ENCODE measurements around the gene AGXT.

The AGXT gene

GRCh38 chr2:240886678-240887609, 18.3 kb downstream of the AGXT start:
- DNase-seq: no peak

DNA sequence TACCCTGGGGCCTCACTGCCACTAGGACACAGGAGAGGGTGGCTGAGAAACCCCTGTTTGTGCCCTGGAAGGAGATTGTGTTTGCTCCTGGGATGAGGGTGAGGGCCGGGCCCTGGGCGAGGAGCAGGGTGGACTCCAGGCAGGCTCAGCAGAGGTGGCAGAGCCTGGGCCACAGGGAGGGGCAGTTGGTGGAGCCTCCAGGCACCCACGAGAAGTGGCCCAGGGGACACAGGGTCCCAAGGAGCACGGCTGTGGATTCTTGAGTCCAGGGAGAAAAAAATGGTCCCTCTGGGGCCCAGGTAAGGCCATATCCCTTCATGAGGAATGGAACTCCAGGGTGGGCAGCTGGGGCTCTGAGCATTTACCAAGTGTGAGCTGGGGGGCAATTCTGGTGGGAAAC, 19.0 kb downstream of the AGXT start:
- DNase-seq: no peak

- DNase-seq: no peak
Measured at GRCh38 chr2:240888130-240888889, 19.7 kb downstream of the AGXT start.

DNA sequence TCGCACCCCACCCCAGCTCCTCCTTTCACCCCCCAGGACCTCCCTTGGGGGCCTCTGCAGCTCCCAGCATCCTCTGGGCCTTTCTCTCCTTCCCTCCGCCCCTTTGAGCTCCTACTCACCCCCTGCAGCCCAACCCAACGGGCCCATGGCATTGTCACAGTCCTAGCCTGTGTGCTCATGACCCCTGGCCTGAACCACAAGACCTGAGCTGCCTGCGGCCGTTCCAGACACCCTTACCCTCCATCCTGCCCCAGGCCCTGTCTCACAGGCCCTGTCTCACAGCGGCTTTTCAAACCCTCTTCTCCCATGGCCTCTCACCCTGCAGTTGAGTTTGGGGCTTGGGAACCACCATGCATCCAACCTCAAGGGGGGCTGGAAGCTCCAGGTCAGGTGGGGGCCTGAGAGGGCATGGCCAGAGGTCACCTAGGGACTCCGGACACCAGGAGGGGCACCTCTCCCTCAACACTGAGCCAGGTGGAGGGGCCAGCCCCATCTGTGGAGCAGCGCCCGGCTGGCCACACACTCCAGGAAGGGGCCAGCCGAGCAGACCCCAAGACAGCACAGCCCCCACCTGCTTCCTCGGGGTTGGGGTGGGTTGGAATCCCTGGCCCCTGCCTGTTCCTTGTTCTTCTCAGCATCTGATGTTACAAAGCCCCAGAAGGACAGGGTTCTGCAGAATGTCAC, 20.4 kb downstream of the AGXT start:
- DNase-seq: no peak

GRCh38 chr2:240889601-240890560, 21.3 kb downstream of the AGXT start:
- DNase-seq: no peak

GRCh38 chr2:240890691-240891090, 22.1 kb downstream of the AGXT start:
- DNase-seq: no peak

- no peak for DNase-seq
Measured at GRCh38 chr2:240891492-240892340, 23.1 kb downstream of the AGXT start.

DNA sequence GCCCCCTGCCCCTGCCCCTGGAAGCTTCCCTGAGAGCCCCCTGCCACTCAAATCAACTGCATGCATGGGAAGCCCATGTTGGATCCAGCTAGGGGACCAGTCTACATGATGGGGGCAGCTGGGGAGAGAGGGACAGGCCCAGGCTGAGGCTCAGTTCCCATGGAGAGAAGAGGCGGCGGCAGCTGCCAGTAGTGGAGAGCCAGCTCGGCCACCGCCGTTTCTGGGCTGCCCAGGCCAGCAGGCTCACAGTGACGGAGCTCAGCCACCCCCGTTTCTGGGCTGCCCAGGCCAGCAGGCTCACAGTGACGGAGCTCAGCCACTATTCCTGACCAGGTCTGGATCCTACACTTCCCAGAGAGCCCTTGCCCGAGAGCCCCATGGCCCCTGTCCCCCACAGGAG, 23.7 kb downstream of the AGXT start:
- DNase-seq: no peak

- no peak for DNase-seq
Measured at GRCh38 chr2:240892925-240893324, 24.3 kb downstream of the AGXT start.

DNA sequence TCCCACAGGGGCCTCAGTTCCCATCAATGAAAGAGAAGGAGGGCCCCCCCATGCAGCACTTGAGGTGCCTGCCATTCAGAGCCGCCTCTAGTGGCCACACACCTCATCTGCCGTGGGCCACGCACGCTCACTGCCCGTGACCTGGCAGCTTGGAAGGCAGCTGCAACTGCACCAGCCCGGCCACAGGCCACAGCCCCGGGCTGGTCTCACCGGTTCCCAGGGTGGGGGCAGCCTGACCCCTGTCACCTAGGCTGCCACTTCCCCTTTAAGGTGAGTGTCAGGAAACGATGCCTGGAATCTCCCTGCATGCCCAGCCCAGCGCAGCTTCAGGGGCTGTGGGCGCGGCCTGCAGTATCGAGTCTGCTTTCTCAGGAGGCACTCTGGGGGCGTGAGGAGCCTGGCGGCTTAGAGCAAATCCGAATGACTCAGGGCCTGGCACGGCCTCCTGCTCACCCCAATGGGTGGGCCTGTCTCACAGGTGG, 24.8 kb downstream of the AGXT start:
- no peak for DNase-seq

DNA sequence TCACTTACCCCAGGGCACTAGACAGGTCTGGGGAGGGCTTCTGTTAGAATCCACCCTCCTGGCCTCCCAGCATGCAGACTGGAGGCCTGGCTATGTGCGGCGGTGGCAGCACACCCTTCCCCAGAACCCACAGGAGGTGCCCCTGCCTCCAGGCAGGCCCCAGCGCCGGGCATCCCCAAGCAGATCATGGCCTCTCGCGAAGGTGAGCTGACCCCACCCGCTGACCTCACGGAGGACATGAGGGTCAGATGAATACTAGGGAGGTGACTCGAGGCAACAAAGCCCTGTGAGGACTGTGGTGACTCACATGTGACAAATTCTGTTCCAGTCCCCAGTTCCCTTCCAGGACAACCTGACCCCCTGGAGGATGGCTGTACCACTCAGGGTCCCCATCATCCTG, 25.4 kb downstream of the AGXT start:
- no peak for DNase-seq

- no peak for DNase-seq
Measured at GRCh38 chr2:240894836-240895558, 26.4 kb downstream of the AGXT start.

DNA sequence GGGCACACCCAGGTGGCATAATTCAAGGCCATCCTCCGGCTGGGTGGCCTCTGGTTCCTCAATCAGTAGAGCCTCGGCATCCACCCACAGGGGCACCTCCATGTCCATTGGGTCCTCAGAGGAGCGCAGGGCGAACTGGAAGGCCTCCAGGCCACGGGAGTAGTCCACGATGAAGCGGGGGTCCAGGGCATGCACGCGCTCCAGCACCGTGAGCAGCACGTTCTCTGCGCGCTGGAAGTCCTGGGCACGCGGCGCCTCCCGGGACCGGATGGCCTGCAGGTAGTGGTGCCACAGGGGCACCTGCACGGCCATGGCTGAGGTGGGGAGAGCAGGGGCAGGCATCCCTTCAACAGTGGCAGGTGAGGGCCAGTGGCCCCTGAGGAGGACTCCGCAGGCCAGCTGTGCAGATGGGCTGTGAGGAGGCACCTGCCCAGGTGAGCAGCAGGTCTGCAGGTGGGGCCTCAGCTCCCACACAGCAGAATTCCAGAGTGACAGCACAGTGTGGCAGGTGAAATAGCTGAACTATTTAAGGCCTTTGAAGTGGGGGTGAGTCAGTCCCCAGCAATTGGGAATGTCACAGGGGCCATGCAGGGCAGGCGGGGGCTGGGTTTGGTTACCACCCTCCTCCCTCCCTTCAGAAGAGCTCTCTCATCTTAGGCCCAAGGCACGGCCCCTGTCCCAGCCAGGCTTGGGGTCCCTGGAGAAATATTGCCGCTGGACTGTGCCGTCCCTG, 27.2 kb downstream of the AGXT start, which contains the start of gene MAB21L4:
Gene MAB21L4, minus strand, starts transcription at position 501 of the 733 bp plus-strand sequence. Its CDS starts 159 bp downstream, at position 342.
- DNase-seq: no peak

GRCh38 chr2:240896394-240896793, 27.8 kb downstream of the AGXT start:
- DNase-seq: no peak

DNA sequence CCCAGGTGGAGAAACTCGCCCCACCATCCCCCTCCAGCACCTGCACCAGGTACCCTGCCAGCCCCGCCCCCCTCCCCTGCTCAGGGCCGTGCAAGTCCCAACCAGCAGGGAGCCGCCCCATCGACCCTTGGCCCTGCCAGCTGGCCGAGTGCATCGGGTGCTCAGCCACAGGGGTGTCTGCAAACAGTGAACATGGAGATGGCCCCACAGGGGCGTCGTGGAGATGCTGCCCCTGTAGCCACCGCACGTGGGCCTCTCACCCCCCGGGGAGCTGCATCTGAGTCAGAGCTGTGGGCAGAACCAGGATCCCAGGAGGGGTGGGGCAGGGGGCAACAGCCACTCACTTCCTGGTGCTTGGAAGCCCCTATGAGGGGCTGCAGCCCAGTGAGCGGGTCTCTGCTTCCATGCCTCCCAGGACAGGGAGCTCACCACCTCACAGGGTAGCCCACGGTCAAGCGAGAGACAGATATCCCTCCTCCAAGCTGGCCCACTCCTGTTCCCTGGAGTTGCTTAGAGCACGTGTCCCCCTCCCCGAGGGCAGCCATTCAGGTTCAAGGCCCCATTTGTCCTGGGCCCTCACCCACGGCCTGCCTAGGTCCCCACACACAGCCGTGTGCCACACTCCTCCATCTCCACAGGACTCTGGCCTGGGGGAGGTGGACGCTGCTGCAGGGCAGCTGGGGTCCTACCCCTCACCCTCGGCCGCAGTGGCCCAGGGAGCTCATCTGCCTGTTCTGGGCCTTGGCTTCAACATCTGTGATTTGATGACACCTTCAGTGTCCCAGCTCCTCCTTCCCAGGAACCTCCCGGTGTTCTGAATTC, 28.5 kb downstream of the AGXT start:
- DNase-seq: no peak

DNA sequence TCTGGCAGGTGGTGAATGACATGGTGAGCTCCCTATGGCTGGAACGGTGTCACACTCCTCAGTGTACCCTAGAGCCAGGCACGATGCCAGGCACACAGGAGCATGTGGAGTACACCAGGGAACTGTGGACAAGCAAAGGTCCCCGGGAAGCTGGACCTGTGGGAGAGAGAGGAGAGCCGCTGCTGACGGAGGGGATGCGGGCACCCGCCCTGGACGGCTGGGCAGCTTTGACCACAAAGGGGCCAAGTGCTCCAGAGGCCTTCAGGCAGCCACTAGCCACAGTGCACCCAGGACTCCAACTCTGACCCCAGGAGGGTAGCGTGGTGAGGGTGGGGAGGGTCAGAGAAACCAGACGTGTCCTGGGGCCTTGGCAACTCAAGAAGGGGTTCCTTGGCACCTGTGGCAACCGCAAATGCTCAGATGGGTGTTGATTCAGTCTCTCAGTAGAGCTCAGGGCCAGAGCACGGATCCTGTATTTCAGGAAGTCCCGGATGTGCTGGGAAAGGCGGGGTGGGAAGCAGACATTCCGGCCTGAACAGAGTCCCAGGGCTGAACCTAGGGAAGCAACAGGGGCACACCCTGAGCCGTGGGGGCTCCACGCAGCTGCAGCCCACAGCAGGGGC, 29.6 kb downstream of the AGXT start:
- no peak for DNase-seq

- DNase-seq: no peak
Measured at GRCh38 chr2:240898731-240899467, 30.3 kb downstream of the AGXT start.
